Skeletal muscle cell (primary cell): ENCODE results near the gene SRSF10.
A peak's percentile ranks its signal among the peaks of the same experiment; 100 is the strongest.
"Not testable (repeated sequence)": the region's sequence is repeated elsewhere in the genome, so short reads cannot be mapped to it uniquely, and the experiment has no call there.

Experiments used
- DNase-seq: peaks from one replicate; pipeline ENCODE4 v3.0.0-alpha.2; 2010; ENCODE audit warnings: low read depth
- H3K4me3 ChIP-seq: 2 replicates; pipeline ENCODE4 v1.5.1; 2011; ENCODE audit warnings: low read depth, mild to moderate bottlenecking, control low read depth, low read length, moderate library complexity

The SRSF10 gene

DNA sequence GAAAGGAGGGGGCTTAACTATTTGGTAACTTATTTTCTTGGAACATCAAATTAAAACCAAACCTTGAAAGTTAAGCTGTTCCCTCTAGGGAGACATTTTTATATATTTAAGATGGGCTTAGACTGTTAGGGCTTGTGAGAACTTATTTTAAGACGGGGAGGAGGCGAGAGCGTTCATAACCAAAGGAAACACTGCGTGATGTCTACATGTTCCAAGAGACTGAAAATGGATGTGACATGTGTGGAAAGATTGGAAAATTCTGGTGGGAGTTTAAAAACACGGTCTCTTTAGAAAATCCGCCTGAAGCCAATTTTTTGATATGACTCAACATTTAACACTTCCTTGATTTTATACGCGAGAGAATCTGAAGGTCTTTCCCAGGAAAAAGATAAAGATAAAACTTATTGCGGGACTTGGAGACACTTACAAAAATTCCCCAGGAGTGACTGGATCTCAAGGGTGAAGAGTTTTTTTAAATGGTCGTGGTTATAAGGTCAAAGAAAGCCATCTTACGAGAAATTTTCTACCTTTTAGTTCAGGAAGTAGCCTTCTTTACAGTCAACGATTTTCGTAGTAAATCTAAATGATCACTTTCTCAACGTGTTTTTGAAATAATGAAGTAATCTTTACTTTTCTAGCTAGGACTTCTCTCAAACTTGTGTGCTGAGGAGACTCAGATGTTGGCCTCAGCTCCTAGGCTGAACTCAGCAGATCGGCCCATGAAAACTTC is 19.7 kb downstream of the SRSF10 start:
- DNase-seq = no peak
- H3K4me3 ChIP-seq = peak overlapping the region; percentile 74

DNA sequence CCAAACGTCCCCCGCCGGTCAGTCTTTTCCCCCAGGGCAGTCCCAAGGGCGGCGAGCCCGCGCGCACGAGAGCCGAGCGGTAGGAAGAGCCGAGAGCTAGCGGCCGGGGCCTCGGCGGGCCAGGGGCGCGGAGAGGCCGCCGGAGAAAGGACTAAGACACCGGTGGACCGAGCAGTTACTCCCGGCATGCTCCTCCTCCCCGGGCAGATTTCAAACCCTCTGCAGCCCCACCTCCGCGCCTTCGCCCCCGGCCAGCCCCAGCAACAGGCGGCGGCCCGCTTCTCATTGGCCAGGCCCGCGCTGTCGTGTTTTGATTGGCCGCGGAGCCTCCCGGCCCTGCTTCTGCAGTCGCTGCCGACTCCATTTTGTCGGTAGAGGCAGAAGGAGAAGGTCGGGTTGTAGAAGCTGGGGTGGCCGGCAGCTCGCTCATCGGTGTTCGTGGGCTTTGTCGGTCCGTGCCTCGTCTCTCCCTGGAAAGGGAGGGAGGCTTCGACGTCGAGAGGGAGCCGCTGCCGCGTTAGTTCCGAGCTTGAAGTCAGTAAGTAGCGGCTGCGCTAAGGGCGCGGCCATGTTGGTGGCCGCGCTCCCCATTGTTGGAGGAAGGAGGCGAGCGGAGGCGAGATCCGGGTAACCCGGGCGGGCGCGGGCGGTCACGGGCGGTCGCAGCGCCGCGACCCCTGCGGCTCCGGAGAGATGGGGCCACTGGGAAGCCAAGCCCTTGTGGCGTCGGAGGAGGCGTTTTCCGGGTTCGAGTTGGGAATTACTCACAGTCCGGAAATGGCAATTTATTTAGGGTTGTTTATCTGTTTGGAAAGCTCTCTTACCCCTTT is 20.5 kb downstream of the SRSF10 start, which contains the start of gene PNRC2:
TSS of gene PNRC2 (plus strand) at position 368 of the 830 bp plus-strand sequence. CDS start 1,630 bp downstream, outside the sequence.
- DNase-seq = peak; percentile 88
- peak within 1 kb of the TSS; percentile 74 for H3K4me3 ChIP-seq

DNA sequence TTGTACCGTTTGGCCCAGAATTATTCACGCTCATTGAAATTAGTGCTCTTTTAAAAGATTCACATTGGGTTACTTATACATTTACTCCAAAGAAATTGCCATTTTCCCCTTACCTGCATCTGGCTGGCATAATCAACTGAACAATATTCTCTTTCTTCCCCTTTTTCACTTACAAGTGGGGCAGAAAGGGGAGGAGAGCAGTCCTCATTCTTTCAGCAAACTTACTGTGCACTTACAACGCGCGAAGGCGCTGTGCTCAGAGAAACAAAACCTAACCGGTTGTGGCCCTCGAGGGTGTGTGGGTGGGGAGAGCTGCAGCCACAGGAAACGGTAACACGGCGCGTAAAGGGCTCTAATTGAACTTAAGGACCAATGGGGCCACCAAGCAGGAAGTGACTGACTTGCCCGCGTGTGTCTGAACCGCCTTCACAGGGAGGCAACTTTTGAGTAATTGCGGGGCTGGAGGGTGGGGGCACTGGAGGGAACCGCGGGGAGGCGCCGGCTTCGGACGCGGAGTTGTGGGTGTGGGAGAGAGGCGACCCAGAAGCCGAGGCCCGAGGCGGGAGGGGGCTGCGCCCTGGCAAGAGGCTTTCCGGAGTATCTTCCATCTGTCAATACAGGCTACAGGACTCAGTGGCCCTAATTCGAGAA is 21.2 kb downstream of the SRSF10 start:
- peak overlapping the region; percentile 74 for H3K4me3 ChIP-seq
- DNase-seq = peak; percentile 80

DNA sequence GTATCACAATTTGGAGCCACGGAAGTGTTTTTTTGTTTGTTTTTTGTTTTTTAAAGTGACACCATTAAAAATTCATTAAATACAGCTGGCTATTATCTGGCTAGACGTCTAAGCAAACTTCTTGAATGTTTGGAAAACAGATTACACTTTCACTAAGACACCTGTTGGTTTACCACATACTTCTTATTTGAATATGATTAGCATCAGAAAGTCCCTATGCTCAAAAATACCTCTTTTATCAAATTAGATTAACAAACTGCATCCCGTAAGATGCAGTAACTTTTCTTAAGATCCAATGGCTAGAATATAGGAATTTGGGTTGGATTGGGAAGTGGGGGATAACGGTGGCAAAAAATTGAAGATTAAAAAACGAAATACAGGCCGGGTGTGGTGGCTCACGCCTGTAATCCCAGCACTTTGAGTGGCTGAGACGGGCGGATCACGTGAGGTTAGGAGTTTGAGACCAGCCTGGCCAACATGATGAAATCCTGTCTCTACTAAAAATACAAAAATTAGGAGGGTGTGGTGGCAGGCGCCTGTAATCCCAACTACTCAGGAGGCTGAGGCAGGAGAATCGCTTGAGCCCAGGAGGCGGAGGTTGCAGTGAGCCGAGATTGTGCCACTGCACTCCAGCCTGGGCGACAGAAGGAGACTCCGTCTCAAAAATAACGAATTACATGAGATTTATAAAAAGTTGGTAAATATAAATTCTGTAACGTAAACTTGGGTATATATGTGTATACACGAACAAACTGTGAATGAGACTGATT is 21.9 kb downstream of the SRSF10 start:
- not testable (repeated sequence) for DNase-seq
- peak overlapping the region; percentile 74 for H3K4me3 ChIP-seq

DNA sequence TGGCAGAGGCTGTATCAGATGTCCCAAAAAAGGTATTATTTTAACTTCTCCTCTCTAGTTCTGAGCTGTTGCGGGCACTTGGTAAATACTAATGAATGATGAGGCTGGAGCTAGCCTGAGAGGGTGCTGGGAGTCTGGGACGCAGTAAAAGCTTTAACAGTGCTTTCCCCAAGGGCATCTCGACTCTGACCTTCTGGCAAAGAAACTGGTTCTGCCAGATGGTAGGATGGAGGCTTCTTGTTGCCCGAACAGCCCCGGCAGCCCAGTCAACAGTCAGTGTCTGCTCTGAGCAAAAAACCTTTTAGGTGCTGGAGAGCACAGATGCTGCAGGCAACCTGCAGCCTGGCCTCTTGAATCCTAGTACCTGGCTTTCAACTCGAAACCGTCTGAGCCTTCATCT is 23.0 kb downstream of the SRSF10 start:
- no peak overlapping the region for H3K4me3 ChIP-seq
- DNase-seq = no peak

DNA sequence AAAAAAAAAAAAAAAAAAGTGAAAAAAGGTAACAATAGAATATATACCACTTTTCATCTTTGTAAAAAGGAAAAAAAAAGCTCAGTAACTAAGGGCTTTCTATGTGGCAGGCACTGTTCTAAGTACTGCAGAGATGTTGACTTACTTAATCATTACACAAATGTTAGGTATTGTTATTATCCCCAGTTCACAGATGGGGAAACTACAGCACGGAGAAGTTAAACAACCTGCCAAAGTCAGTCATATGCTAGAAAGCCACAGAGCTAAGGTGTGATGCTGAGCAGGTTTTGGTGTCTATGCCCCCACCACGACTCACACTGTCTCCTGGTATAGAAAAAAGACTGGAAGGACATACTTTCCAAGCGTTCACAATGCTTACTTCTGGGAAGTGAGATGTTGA is 27.1 kb downstream of the SRSF10 start:
- H3K4me3 ChIP-seq = no peak overlapping the region
- DNase-seq = no peak

DNA sequence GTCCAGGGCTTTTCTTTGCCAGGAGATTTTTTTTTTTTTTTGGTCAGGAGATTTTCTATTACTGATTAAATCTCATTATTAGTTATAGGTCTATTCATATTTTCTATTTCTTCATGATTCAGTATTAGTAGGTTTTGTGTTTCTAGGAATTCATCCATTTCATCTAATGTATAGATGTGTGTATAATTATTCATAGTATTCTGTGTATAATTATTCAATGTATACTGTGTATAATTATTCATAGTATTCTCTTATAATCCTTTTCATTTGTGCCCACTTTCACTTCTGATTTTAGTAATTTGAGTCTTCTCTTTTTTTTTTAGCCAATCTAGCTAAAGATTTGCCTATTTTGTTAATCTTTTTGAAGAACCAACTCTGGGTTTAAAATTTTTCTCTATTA is 32.8 kb downstream of the SRSF10 start:
- no peak for DNase-seq
- H3K4me3 ChIP-seq = no peak overlapping the region

DNA sequence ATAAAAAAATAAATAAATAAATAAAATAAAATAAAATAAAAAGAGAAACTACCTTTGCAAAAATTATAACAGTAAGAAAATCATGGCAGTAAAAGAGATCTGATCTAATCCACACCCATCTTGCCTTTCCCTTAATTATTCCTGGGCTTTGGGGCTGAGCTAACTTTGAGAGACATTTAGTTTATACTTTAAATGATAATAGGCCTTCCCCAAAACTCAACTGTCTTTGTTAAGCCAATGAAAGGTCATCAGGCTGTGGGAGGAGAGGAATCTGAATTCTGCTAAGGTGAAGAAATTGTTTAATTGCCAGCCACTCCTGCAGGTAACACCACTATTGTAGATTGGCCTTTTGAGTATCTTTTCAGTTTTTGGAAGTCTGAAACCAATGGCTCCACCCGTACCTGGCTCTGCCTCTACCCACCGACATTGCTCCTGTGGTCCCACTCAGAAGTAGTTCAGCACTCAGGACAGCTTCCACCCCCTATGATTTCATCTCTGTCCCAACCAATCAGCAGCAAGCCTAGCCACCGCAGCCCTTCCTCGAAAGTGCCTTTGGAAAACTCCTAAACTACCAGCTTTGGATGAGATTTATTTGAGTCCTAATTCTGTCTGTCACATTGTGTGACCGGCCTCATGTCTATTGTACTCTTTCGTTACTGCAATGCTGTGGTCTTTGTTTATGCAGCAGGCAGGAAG is 43.5 kb downstream of the SRSF10 start:
- H3K4me3 ChIP-seq = no peak overlapping the region
- no peak for DNase-seq

DNA sequence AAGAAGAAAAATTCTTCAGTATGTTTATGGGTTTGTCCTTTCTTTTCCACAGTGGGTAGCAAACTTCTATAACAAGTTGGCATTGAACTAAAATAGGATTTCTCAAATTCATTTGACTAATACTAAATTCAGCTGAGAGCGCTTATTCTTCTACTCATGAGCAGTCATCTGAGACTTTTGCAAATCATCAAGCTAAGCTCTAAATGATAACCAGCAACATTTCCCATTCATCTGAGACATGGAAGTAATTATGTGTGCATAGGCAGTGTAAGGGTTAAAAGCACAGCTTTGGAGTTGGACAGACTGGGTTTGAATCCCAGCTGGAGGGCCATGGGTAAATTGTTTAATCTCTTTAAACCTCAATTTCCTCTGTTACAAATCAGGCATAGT is 48.6 kb downstream of the SRSF10 start:
- H3K4me3 ChIP-seq = no peak overlapping the region
- DNase-seq = no peak

DNA sequence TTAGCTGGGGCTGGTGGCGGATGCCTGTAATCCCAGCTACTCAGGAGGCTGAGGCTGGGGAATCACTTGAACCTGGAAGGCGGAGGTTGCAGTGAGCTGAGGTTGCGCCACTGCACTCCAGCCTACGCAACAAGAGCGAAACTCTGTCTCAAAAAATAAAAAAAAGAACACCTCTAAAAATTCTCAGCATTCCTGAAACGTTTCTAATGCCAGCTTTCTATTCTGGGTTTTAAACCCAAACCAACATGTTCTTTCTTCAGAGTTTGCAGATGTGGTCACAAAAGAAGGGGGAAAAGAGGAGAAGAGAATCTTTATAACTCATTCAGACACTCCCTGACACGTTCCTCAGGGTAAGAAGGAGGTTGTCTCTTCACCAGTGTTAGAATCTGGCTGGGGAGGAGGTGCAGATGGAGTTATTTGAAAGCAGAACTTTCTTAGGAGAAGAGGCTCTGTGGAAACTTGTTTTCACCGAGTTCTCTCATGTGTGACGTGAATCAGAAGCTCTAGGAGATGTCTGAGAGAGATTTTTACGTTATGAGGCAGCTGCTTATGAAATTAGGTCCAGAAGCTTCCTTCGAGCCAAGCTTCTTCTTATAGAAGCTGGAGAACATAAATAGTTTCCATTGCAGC is 49.2 kb downstream of the SRSF10 start:
- peak; percentile 33 for DNase-seq
- no peak overlapping the region for H3K4me3 ChIP-seq

DNA sequence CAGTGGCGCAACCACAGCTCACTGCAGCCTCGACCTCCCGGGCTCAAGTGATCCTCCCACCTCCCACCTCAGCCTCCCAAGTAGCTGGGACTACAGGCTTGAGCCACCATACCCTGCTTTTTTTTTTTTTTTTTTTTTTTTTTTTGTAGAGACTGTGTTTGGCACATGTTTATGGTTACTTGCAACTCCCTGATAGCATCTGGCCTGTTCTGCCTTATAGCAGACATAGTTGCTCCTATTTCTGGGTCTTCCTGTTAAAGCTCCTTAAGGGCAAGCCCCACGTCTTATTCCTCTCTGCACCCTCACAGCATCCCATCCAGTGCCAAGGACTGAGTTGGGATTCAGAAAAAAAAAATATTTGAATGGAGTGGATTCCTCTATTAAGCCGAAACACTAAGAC is 49.9 kb downstream of the SRSF10 start:
- no peak for DNase-seq
- no peak overlapping the region for H3K4me3 ChIP-seq

DNA sequence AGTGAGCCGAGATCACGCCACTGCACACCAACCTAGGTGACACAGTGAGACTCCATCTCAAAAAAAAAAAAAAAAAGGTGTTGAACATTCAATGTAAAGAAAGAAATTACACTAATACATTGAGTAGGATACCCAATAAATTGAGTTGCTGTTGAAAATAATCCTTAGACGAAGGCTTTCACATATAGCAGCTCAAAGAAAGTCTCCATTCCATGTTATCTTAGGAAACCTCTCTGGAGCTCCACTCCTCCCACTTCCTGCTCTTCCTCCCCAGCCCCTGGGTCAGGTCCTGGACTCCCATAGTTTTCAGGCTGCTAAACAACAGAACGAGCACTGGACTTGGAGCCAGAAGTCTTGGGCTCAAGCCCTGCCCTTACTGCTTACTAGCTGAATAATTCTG is 51.3 kb downstream of the SRSF10 start:
- no peak for DNase-seq
- no peak overlapping the region for H3K4me3 ChIP-seq

DNA sequence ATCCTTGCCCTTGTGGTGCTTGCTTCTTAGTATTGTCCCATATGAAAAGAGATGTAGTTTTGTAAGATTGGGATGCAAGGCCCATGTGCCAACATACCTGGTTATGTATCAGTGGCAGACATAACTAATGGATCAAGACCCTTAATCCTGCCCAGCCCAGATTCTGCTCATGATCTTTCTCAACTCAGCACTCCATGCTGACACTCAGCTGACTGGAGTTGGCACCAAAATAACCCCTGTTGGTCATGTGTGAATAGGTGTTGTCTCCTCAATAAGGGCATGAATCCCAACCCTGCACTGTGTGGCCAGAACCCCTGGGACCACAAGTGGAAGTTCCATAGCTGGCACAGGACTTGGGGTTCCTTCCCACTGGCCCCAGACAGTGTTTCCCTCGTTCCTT is 53.0 kb downstream of the SRSF10 start:
- no peak overlapping the region for H3K4me3 ChIP-seq
- no peak for DNase-seq

DNA sequence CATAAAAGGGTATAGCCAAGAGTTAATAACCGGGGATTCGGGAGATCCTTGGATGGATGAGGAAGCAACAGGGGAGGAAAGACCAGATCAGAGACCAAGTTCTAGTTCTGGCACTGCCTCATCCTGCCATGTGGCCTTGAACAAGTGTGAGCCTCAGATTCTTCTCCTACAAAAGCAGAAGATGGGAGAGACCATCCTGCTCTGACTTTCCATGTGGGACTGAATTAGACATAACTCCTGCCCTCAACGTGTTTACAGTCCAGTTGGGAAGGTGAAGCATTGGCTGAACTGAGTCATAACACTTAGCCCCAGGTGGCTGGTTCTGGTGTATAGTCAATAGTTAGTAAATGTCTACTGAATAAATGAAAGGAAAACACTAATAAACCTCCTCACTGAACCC is 54.8 kb downstream of the SRSF10 start:
- no peak overlapping the region for H3K4me3 ChIP-seq
- DNase-seq = no peak

DNA sequence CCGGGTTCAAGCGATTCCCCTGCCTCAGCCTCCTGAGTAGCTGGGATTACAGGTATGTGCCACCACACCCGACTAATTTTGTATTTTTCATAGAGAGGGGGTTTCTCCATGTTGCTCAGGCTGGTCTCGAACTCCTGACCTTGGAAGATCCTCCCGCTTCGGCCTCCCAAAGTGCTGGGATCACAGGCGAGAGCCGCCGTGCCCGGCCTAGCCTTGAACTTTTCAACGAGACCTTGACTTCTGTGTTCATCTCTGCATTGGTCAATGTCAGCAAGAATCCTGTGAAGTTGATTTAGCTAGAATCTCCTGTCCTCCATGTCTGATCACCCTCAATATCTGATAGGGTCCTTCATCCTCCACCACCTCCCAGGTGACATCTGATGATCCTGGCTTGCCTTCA is 55.5 kb downstream of the SRSF10 start:
- no peak for DNase-seq
- H3K4me3 ChIP-seq = no peak overlapping the region

DNA sequence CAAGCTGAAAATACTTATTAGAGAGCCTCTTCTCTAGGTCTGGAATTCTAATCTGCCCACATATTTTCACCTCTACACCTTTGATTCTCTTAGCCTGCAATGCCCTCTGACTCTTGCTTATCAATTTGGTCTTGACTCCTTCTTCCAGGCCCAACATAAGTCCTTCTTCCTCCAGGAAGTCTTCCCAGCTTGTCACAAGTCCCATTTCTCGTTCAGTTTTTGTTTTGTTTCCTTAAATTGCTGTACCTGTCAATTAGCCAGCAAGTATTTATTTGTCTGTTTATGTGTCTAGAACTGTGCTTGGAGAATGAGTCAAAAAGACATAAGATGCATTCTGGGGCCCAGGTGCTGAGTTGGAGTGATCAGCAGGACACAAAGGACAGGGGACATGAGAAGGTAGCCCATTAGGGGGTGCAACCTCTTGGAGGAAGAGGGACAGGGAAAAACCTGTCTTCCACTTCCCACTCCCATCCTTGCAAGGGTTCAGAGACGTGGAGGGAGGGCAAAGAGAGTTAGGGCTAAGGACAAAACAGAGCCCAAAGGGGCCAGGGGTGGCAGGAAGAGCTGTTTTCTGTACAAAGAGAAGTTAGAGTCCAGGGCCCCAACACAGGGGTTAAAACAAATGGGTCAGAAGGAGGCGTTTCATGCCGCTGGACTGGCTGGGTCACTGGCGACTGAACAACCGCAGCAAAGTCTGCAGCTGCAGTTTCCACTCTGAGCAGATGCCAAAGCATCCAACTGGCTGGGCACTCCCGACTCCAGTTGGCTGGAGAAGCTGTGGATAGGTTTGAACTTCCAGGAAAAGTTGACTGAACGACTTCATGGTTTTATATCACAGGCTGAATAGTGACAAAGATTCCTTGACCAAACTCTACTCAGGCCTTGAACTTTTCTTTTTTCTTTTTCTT is 56.3 kb downstream of the SRSF10 start:
- DNase-seq = no peak
- H3K4me3 ChIP-seq = no peak overlapping the region

DNA sequence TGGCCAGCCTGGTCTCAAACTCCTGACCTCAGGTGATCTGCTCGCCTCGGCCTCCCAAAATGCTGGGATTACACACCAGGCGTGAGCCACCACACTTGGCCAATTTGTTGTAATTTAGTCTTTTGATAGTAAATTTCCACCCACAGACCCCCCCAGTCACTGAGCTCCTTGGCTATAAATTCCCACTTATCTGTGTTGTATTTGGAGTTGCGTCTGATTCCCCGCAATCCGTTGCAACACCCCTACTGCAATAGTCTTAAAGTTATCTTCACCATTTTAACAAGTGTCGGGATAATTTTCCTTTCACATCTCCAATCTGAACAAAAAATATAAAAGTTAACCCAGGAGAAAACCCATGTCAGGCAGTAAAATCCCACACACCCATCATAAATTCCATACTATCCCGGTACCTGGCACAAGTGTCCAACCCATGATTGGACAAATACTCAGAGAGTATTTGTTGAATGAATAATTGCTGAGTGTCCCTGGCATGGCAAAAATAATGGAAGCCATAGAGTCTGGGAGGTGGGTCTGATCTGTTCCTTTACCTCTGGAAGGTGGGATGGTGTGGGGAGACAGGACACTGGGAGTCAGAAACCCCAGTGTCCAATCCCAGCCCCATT is 57.7 kb downstream of the SRSF10 start:
- no peak for DNase-seq
- no peak overlapping the region for H3K4me3 ChIP-seq
